Kidney tubule cell (primary cell): Measurements from ENCODE around the gene PRRT4.

Source experiments
- DNase-seq: peaks from one replicate; pipeline ENCODE4 v3.0.0-alpha.2; 2018; ENCODE audit warnings: low spot score

Gene PRRT4

GRCh38 chr7:128361411-128362379 lies at the start of gene PRRT4:
TSS of gene PRRT4 (minus strand) at chr7:128361690.
- peak; percentile 8 for DNase-seq

- DNase-seq = no peak
These were observed 48.9 kb upstream of the PRRT4 start for GRCh38 chr7:128410451-128410753.

- DNase-seq = peak; percentile 78
These were observed 48.3 kb upstream of the PRRT4 start, which contains the start of gene IMPDH1 for GRCh38 chr7:128409596-128410450. TSS of gene IMPDH1 (minus strand) at chr7:128409982. CDS start at chr7:128409901, 81 bp downstream.

GRCh38 chr7:128408709-128409595 lies 47.5 kb upstream of the PRRT4 start:
- no peak for DNase-seq

GRCh38 chr7:128407751-128408708 lies 46.5 kb upstream of the PRRT4 start:
- DNase-seq = no peak

- no peak for DNase-seq
These were observed 45.7 kb upstream of the PRRT4 start for GRCh38 chr7:128407233-128407589.

- DNase-seq = no peak
These were observed 45.1 kb upstream of the PRRT4 start for GRCh38 chr7:128406314-128407232.

- peak; percentile 39 for DNase-seq
These were observed 44.2 kb upstream of the PRRT4 start for GRCh38 chr7:128405471-128406313.

GRCh38 chr7:128404886-128405470 lies 43.5 kb upstream of the PRRT4 start:
- peak; percentile 14 for DNase-seq

- no peak for DNase-seq
These were observed 42.7 kb upstream of the PRRT4 start for GRCh38 chr7:128404143-128404681.

GRCh38 chr7:128403676-128404075 lies 42.2 kb upstream of the PRRT4 start:
- DNase-seq = no peak

GRCh38 chr7:128402356-128402755 lies 40.9 kb upstream of the PRRT4 start:
- no peak for DNase-seq

- no peak for DNase-seq
These were observed 39.1 kb upstream of the PRRT4 start for GRCh38 chr7:128400566-128400965.

- DNase-seq = no peak
These were observed 38.5 kb upstream of the PRRT4 start for GRCh38 chr7:128399991-128400390.

GRCh38 chr7:128398841-128399135 lies 37.3 kb upstream of the PRRT4 start:
- no peak for DNase-seq

GRCh38 chr7:128398016-128398840 lies 36.7 kb upstream of the PRRT4 start:
- peak; percentile 55 for DNase-seq

- no peak for DNase-seq
These were observed 34.9 kb upstream of the PRRT4 start for GRCh38 chr7:128396357-128396756.
